BJ (cell line): Measurements from ENCODE around the gene RXFP4. TPM values are rescaled to one million over a fixed set of nuclear protein-coding genes. Genes with fewer than 3 reads are reported as not detected.

Experiments
- CTCF ChIA-PET: fragments of 350-600 bp; formaldehyde crosslinking; extraction: SDS; loops from one replicate; lab custom pipeline; 2021; ENCODE audit warnings: antibody characterized with exemption, inconsistent platforms; lab: Yijun Ruan, JAX
- POLR2A ChIA-PET: fragments of 300-600 bp; sonication (Branson Sonifier 250); formaldehyde crosslinking; extraction: SDS; loops from one replicate; lab custom pipeline; 2021; ENCODE audit warnings: antibody characterized with exemption; lab: Charles Lee
- DNase-seq: peaks from one replicate; pipeline ENCODE4 v3.0.0-alpha.2; 2011; ENCODE audit warnings: low read depth
- H3K27me3 ChIP-seq: 2 replicates; pipeline ENCODE4 v1.6.0; 2011; ENCODE audit warnings: low read length; ENCODE audit not compliant: control insufficient read depth, insufficient read depth
- H3K36me3 ChIP-seq: 2 replicates; pipeline ENCODE4 v1.5.1; 2011; ENCODE audit warnings: low read length; ENCODE audit not compliant: control insufficient read depth, insufficient read depth
- H3K4me3 ChIP-seq: 2 replicates; pipeline ENCODE4 v1.5.1; 2011; ENCODE audit warnings: low read depth, mild to moderate bottlenecking, control low read depth, low read length
- polyA plus RNA-seq: library from polyadenylated mRNA; depleted of rRNA; stranded (reverse); fragments of >200 nt; gene quantifications from 2 replicates; pipeline ENCODE4 v1.2.3, GENCODE V29; 2011
- TF ChIP-seq, protein P1 (sequence below): IDR thresholded peaks from 2 replicates; pipeline ENCODE4 v1.5.1; 2011; ENCODE audit warnings: low read depth, mild to moderate bottlenecking, control low read depth, inconsistent platforms, low read length, moderate library complexity; ENCODE audit not compliant: insufficient read depth

The RXFP4 gene
- polyA plus RNA-seq, 1 experiment: not detected

DNA sequence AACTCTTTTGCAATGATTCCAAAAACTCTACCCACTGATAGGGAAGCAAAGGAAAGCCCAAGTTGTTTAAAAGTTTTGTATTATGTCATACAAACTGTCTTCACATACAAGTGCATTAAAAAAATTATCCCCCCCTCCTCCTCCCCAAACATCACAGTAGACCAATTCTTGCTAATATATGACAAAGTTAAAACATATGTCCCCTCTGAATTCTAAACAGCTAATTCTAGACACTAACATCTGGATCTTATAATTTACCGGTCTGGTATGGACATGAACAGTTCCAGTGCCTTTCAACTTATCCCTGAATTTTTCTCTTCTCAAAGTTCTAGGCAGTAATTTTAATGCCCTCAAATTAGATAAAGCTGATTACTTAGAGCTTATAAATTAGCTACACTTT lies 43.7 kb upstream of the RXFP4 start:
- TF ChIP-seq, protein P1, sequence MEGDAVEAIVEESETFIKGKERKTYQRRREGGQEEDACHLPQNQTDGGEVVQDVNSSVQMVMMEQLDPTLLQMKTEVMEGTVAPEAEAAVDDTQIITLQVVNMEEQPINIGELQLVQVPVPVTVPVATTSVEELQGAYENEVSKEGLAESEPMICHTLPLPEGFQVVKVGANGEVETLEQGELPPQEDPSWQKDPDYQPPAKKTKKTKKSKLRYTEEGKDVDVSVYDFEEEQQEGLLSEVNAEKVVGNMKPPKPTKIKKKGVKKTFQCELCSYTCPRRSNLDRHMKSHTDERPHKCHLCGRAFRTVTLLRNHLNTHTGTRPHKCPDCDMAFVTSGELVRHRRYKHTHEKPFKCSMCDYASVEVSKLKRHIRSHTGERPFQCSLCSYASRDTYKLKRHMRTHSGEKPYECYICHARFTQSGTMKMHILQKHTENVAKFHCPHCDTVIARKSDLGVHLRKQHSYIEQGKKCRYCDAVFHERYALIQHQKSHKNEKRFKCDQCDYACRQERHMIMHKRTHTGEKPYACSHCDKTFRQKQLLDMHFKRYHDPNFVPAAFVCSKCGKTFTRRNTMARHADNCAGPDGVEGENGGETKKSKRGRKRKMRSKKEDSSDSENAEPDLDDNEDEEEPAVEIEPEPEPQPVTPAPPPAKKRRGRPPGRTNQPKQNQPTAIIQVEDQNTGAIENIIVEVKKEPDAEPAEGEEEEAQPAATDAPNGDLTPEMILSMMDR: no peak
- ChIA-PET POLR2A (no interaction called here), CTCF (interaction anchor here (2.4 kb wide), 1 partner anchor 19 kb away, joined by 7 read pairs; no protein-coding TSS in a partner anchor)
- Histone ChIP-seq H3K4me3 (no peak overlapping the region), H3K36me3 (peaks cover 7% of the 10 kb centered on the region), H3K27me3 (no peaks in the 10 kb centered on the region)
- DNase-seq: no peak

DNA sequence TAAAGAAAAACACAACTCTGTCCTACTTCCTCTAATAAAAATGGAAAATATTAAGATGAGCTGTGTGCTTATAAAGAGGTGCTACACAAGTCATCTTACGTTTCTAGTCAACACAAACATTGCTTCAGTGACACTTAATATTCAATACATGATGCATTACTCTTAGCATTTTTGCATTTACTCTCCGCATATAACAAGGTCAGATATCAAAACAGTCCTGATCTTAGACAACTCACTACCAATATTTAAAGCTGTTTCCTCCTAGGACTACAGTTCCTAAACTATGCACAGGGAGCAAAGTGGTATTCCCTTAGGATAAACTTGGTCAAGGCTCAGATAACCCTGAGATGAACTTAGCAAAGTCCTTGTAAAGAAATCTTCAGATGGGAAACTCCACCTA lies 42.5 kb upstream of the RXFP4 start:
- POLR2A ChIA-PET: no interaction called here
- no peak overlapping the region for H3K4me3 ChIP-seq
- peaks cover 10% of the 10 kb centered on the region for H3K36me3 ChIP-seq
- TF ChIP-seq, protein P1: no peak
- CTCF ChIA-PET: interaction anchor here (0.6 to 2.4 kb wide), 2 partner anchors 17 to 21 kb away, joined by 3 to 7 read pairs; no protein-coding TSS in a partner anchor
- no peak for DNase-seq
- no peaks in the 10 kb centered on the region for H3K27me3 ChIP-seq

DNA sequence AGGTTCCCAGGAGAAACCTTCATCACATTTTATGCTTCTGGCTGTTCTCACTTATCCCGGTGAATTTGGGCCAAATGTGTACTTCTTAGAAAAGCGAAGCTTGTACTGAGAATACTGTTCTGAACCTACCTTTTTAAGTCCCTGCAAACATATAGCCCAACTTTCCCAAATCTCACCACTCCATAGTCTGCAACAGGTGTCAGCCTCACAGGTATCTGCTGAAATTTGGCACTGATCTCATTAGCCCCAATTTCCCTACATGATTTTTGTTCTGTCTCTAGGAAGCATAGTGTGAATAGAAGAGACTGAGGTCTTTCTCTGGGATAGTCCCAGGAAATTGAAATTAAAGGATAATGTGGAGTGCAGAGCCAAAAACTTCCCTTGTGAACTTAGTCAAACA lies 41.8 kb upstream of the RXFP4 start:
- POLR2A ChIA-PET: no interaction called here
- no peak for DNase-seq
- H3K36me3 ChIP-seq: peaks cover 14% of the 10 kb centered on the region
- CTCF ChIA-PET: interaction anchor here (2.4 kb wide), 1 partner anchor 17 kb away, joined by 7 read pairs; no protein-coding TSS in a partner anchor
- TF ChIP-seq, protein P1: no peak
- no peaks in the 10 kb centered on the region for H3K27me3 ChIP-seq
- no peak overlapping the region for H3K4me3 ChIP-seq

DNA sequence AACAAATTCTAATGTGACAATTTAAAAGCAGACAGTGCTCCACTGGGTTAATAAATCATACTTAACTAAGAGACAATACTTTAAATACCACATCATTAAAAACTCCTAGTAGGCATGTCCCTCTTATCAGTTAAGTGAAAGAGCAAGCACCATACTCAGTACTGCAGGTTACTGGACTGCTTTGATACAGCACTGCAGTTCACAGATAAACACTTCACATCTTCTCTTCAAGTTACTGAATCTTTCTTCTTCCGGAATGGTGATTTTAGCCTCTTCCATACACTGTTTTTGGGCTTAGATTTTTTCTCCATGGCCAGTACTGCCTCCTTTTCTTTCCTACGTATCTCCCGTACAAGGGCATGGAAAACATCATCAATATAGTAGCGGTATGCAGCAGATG lies 41.3 kb upstream of the RXFP4 start:
- POLR2A ChIA-PET: no interaction called here
- Histone ChIP-seq H3K27me3 (no peaks in the 10 kb centered on the region), H3K36me3 (peaks cover 16% of the 10 kb centered on the region), H3K4me3 (no peak overlapping the region)
- CTCF ChIA-PET: no interaction called here
- DNase-seq: no peak
- TF ChIP-seq, protein P1: no peak

DNA sequence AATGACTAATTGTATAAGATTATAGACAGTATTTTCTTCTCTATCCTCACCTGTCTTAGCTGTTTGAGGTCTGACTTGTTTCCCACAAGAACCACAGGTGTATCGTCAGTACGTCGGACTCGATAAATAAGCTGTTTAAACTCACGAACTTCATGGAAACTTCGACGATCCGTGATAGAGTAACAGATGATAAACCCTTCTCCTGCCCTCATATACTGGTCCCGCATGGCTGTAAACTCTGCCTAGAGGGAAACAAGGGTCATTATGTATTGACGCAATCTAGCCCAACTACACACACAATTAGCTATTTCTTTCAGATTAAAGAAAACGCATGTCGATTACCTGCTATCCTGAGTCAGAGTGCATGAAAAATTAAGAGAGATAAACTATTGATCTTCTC lies 37.2 kb upstream of the RXFP4 start:
- peaks cover 18% of the 10 kb centered on the region for H3K36me3 ChIP-seq
- DNase-seq: no peak
- ChIA-PET POLR2A (no interaction called here), CTCF (interaction anchor here (0.8 kb wide), 1 partner anchor 31 kb away, joined by 3 read pairs; no protein-coding TSS in a partner anchor)
- no peak overlapping the region for H3K4me3 ChIP-seq
- no peaks in the 10 kb centered on the region for H3K27me3 ChIP-seq
- TF ChIP-seq, protein P1: no peak
